Activated CD4-positive, alpha-beta memory T cell treated with anti-CD3 and anti-CD28 coated beads, Interleukin-2, amount 10 ng/mL, durations not matched to agents 7 days and 5 days (primary cell): Measurements from ENCODE around the gene DCST1. TPM values are rescaled to one million over a fixed set of nuclear protein-coding genes. Genes with fewer than 3 reads are reported as not detected.
"Not testable (repeated sequence)": the region's sequence is repeated elsewhere in the genome, so short reads cannot be mapped to it uniquely, and the experiment has no call there.

ENCODE experiments used
- CTCF ChIA-PET: fragments of 350-600 bp; sonication (Branson Sonifier 250); formaldehyde crosslinking; loops from one replicate; lab custom pipeline; 2021; ENCODE audit warnings: antibody characterized with exemption, inconsistent platforms; lab: Charles Lee
- POLR2A ChIA-PET: fragments of 350-600 bp; sonication (Branson Sonifier 250); formaldehyde crosslinking; loops from one replicate; lab custom pipeline; 2021; ENCODE audit warnings: antibody characterized with exemption; lab: Charles Lee
- DNase-seq: peaks from one replicate; pipeline ENCODE4 v3.0.0-alpha.2; 2020
- H3K27ac Mint-ChIP-seq: one replicate; pipeline ENCODE4 v1.8.0; 2021; ENCODE audit warnings: mild to moderate bottlenecking, mixed read lengths
- H3K27me3 Mint-ChIP-seq: one replicate; pipeline ENCODE4 v1.8.0; 2021; ENCODE audit warnings: mixed read lengths
- H3K36me3 Mint-ChIP-seq: one replicate; pipeline ENCODE4 v1.8.0; 2021; ENCODE audit warnings: low read depth, mixed read lengths
- H3K4me1 Mint-ChIP-seq: one replicate; pipeline ENCODE4 v1.8.0; 2021; ENCODE audit warnings: mixed read lengths
- H3K4me3 Mint-ChIP-seq: one replicate; pipeline ENCODE4 v1.8.0; 2021; ENCODE audit warnings: mild to moderate bottlenecking, mixed read lengths
- H3K9me3 Mint-ChIP-seq: one replicate; pipeline ENCODE4 v1.8.0; 2021; ENCODE audit warnings: mixed read lengths
- total RNA-seq, 2 experiments: library from RNA; stranded (reverse); gene quantifications; one replicate each; pipeline ENCODE4 v1.2.3, GENCODE V29; 2021

Gene DCST1
- total RNA-seq, 2 experiments from 2014 or later = not detected

GRCh38 chr1:154995301-154995983, 38.2 kb upstream of the DCST1 start:
- H3K27ac Mint-ChIP-seq, H3K9me3 Mint-ChIP-seq, H3K27me3 Mint-ChIP-seq, H3K4me3 Mint-ChIP-seq, DNase-seq, H3K36me3 Mint-ChIP-seq: not testable (repeated sequence)
- CTCF ChIA-PET = interaction anchor here (0.7 to 11.4 kb wide), 10 partner anchors 11 to 1485 kb away, joined by 3 to 139 read pairs (median 3); partner anchors contain the start of gene FLAD1
- H3K4me1 Mint-ChIP-seq = peaks cover 31% of the 10 kb centered on the region
- POLR2A ChIA-PET = interaction anchor here (1.2 to 13.2 kb wide), 6 partner anchors 13 to 41 kb away, joined by 3 to 203 read pairs (median 15); partner anchors contain the start of genes CKS1B, FLAD1 and PBXIP1

- Mint-ChIP-seq H3K27me3 (no peaks in the 10 kb centered on the region), H3K4me1 (peaks cover 31% of the 10 kb centered on the region), H3K4me3 (no peak overlapping the region), H3K27ac (no peak overlapping the region), H3K9me3 (no peaks in the 10 kb centered on the region), H3K36me3 (no peaks in the 10 kb centered on the region)
- ChIA-PET CTCF (interaction anchor here (0.6 to 11.4 kb wide), 9 partner anchors 13 to 64 kb away, joined by 3 to 139 read pairs (median 6); partner anchors contain the start of genes ADAM15 and FLAD1), POLR2A (interaction anchor here (0.8 to 13.2 kb wide), 5 partner anchors 9 to 43 kb away, joined by 3 to 203 read pairs (median 7); partner anchors contain the start of genes CKS1B and FLAD1)
- DNase-seq = no peak
These were observed 36.5 kb upstream of the DCST1 start for GRCh38 chr1:154996966-154997701.

GRCh38 chr1:154998201-154998780, 35.3 kb upstream of the DCST1 start:
- ChIA-PET POLR2A (interaction anchor here (1.0 to 13.2 kb wide), 7 partner anchors 15 to 62 kb away, joined by 5 to 203 read pairs (median 11); partner anchors contain the start of genes ADAM15, CKS1B, FLAD1 and PBXIP1), CTCF (interaction anchor here (0.6 to 11.4 kb wide), 22 partner anchors 10 to 329 kb away, joined by 3 to 139 read pairs (median 4); partner anchors contain the start of genes CKS1B, FLAD1, KRTCAP2 and PBXIP1)

GRCh38 chr1:154998818-154999570, 34.6 kb upstream of the DCST1 start:
- H3K27me3 Mint-ChIP-seq = no peaks in the 10 kb centered on the region
- peak overlapping the region; percentile 85 for H3K27ac Mint-ChIP-seq
- H3K36me3 Mint-ChIP-seq = peaks cover 8% of the 10 kb centered on the region
- peaks cover 33% of the 10 kb centered on the region for H3K4me1 Mint-ChIP-seq
- H3K4me3 Mint-ChIP-seq = peak overlapping the region; percentile 72
- POLR2A ChIA-PET = interaction anchor here (1.0 to 13.2 kb wide), 8 partner anchors 15 to 62 kb away, joined by 3 to 203 read pairs (median 10); partner anchors contain the start of genes ADAM15, CKS1B, FLAD1 and PBXIP1
- no peaks in the 10 kb centered on the region for H3K9me3 Mint-ChIP-seq
- CTCF ChIA-PET = interaction anchor here (0.6 to 11.4 kb wide), 27 partner anchors 9 to 439 kb away, joined by 3 to 139 read pairs (median 4); partner anchors contain the start of genes ADAM15, CKS1B, FLAD1 and KRTCAP2
- DNase-seq = peak; percentile 76

More at GRCh38 chr1:154998201-154998780, 35.3 kb upstream of the DCST1 start:
- DNase-seq = no peak
- H3K4me3 Mint-ChIP-seq = no peak overlapping the region
- H3K9me3 Mint-ChIP-seq = no peaks in the 10 kb centered on the region
- H3K36me3 Mint-ChIP-seq = peaks cover 4% of the 10 kb centered on the region
- H3K4me1 Mint-ChIP-seq = peaks cover 31% of the 10 kb centered on the region
- H3K27me3 Mint-ChIP-seq = no peaks in the 10 kb centered on the region
- peak overlapping the region; percentile 54 for H3K27ac Mint-ChIP-seq

- DNase-seq = peak; percentile 41
- Mint-ChIP-seq H3K4me1 (peaks cover 40% of the 10 kb centered on the region), H3K27me3 (no peaks in the 10 kb centered on the region), H3K4me3 (peak overlapping the region; percentile 90), H3K36me3 (peaks cover 16% of the 10 kb centered on the region), H3K9me3 (no peaks in the 10 kb centered on the region), H3K27ac (peak overlapping the region; percentile 89)
- POLR2A ChIA-PET = interaction anchor here (1.0 to 13.2 kb wide), 10 partner anchors 14 to 63 kb away, joined by 3 to 203 read pairs (median 8); partner anchors contain the start of genes ADAM15, CKS1B, FLAD1 and PBXIP1
- CTCF ChIA-PET = interaction anchor here (0.6 to 11.4 kb wide), 22 partner anchors 8 to 440 kb away, joined by 3 to 139 read pairs (median 5); partner anchors contain the start of genes ADAM15, CKS1B, FLAD1 and KRTCAP2
These were observed 33.8 kb upstream of the DCST1 start for GRCh38 chr1:154999571-155000410.

- Mint-ChIP-seq H3K27me3 (no peaks in the 10 kb centered on the region), H3K36me3 (peaks cover 16% of the 10 kb centered on the region), H3K27ac (peak overlapping the region; percentile 91), H3K9me3 (no peaks in the 10 kb centered on the region), H3K4me3 (peak overlapping the region; percentile 90), H3K4me1 (peaks cover 44% of the 10 kb centered on the region)
- DNase-seq = peak; percentile 39
- ChIA-PET POLR2A (interaction anchor here (1.0 to 13.2 kb wide), 9 partner anchors 13 to 64 kb away, joined by 3 to 203 read pairs (median 10); partner anchors contain the start of genes ADAM15, CKS1B, FLAD1 and PBXIP1), CTCF (interaction anchor here (0.6 to 11.4 kb wide), 12 partner anchors 8 to 61 kb away, joined by 3 to 139 read pairs (median 15); partner anchors contain the start of genes CKS1B, FLAD1, PBXIP1 and PYGO2)
These were observed 33.3 kb upstream of the DCST1 start for GRCh38 chr1:155000411-155000725.

- Mint-ChIP-seq H3K27ac (peak overlapping the region; percentile 91), H3K4me3 (peak overlapping the region; percentile 90), H3K27me3 (no peaks in the 10 kb centered on the region), H3K9me3 (no peaks in the 10 kb centered on the region), H3K4me1 (peaks cover 47% of the 10 kb centered on the region), H3K36me3 (peaks cover 19% of the 10 kb centered on the region)
- CTCF ChIA-PET = interaction anchor here (0.6 to 11.4 kb wide), 9 partner anchors 7 to 441 kb away, joined by 3 to 139 read pairs (median 6); partner anchors contain the start of genes FLAD1 and PYGO2
- POLR2A ChIA-PET = interaction anchor here (1.0 to 13.2 kb wide), 8 partner anchors 13 to 45 kb away, joined by 3 to 203 read pairs (median 12); partner anchors contain the start of genes CKS1B, FLAD1, PBXIP1 and PYGO2
- DNase-seq = peak; percentile 86
These were observed 32.7 kb upstream of the DCST1 start for GRCh38 chr1:155000726-155001424.

- CTCF ChIA-PET = interaction anchor here (1.0 to 11.4 kb wide), 4 partner anchors 14 to 442 kb away, joined by 3 to 139 read pairs (median 5); partner anchors contain the start of gene FLAD1
- H3K4me1 Mint-ChIP-seq = peaks cover 51% of the 10 kb centered on the region
- POLR2A ChIA-PET = interaction anchor here (1.2 to 13.2 kb wide), 5 partner anchors 12 to 27 kb away, joined by 3 to 203 read pairs (median 12); partner anchors contain the start of genes CKS1B and FLAD1
These were observed 32.3 kb upstream of the DCST1 start for GRCh38 chr1:155001425-155001674.

GRCh38 chr1:155001675-155002463, 31.8 kb upstream of the DCST1 start:
- Mint-ChIP-seq H3K9me3 (no peaks in the 10 kb centered on the region), H3K36me3 (peaks cover 22% of the 10 kb centered on the region), H3K4me1 (peaks cover 56% of the 10 kb centered on the region), H3K4me3 (peak overlapping the region; percentile 90), H3K27me3 (no peaks in the 10 kb centered on the region), H3K27ac (peak overlapping the region; percentile 91)
- POLR2A ChIA-PET = interaction anchor here (0.8 to 13.2 kb wide), 6 partner anchors 12 to 395 kb away, joined by 3 to 203 read pairs (median 8); partner anchors contain the start of genes CKS1B and FLAD1
- DNase-seq = peak; percentile 99
- CTCF ChIA-PET = interaction anchor here (0.7 to 11.4 kb wide), 6 partner anchors 13 to 442 kb away, joined by 3 to 139 read pairs (median 4); partner anchors contain the start of genes FLAD1 and PMVK

More at GRCh38 chr1:155001425-155001674, 32.3 kb upstream of the DCST1 start:
- H3K27me3 Mint-ChIP-seq = no peaks in the 10 kb centered on the region
- H3K27ac Mint-ChIP-seq = peak overlapping the region; percentile 91
- H3K36me3 Mint-ChIP-seq = peaks cover 20% of the 10 kb centered on the region
- H3K9me3 Mint-ChIP-seq = no peaks in the 10 kb centered on the region
- peak overlapping the region; percentile 90 for H3K4me3 Mint-ChIP-seq
- no peak for DNase-seq
